Esophagus squamous epithelium (tissue), 4 donors: Measurements from ENCODE around the gene MPP7.

ENCODE experiments used
- POLR2A ChIP-seq, 4 donors: fragments of 450-650 bp; IDR thresholded peaks; one replicate each; pipeline ENCODE4 v1.6.1; 2017; ENCODE audit warnings: antibody characterized with exemption in 4 of 4, mild to moderate bottlenecking in 4 of 4, moderate library complexity in 3 of 4
- TF ChIP-seq, protein P1 (sequence below), 6 experiments: fragments of 450-650 bp in 4 of 6; fragments of 200-600 bp in 2 of 6; sonication (generic) in 2 of 6; IDR thresholded peaks; one replicate each; pipeline ENCODE4 v1.5.1; 2016 to 2019; ENCODE audit warnings: antibody characterized with exemption in 6 of 6, mild to moderate bottlenecking in 4 of 6, moderate library complexity in 4 of 6

DNA sequence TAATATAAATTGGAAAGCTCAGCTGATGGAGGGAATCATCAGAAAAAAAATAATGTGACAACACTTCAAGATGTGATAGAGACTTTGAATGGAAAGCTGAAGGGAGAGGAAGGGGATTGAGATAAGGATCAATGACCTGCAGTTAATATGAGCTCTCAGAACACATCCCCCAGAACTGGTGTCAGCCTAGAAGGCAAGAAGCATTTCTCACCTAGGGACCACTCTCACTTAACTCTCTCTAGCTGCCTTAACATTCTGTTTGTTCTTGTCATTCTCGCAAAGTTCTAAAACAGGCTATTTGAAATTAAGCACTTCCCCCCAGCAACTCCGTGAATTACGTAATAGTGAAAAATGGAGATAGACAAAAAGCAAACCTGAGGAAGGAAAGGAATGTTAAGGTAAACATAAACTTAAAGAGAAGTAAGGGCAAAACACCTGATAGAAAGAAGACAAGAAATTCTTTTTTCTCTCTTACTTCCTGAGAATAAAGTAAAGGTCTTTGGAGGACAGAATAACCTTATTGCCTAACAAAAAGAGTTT lies 1.2 kb upstream of the MPP7 start:
- no peak for TF ChIP-seq POLR2A (IDR thresholded peaks at IDR 0.05)
- TF ChIP-seq, protein P1, sequence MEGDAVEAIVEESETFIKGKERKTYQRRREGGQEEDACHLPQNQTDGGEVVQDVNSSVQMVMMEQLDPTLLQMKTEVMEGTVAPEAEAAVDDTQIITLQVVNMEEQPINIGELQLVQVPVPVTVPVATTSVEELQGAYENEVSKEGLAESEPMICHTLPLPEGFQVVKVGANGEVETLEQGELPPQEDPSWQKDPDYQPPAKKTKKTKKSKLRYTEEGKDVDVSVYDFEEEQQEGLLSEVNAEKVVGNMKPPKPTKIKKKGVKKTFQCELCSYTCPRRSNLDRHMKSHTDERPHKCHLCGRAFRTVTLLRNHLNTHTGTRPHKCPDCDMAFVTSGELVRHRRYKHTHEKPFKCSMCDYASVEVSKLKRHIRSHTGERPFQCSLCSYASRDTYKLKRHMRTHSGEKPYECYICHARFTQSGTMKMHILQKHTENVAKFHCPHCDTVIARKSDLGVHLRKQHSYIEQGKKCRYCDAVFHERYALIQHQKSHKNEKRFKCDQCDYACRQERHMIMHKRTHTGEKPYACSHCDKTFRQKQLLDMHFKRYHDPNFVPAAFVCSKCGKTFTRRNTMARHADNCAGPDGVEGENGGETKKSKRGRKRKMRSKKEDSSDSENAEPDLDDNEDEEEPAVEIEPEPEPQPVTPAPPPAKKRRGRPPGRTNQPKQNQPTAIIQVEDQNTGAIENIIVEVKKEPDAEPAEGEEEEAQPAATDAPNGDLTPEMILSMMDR (IDR thresholded peaks at IDR 0.05) = no peak
